MM.1S (cell line): Measurements from ENCODE around the gene PROX1.

Source experiments
- EZH2 ChIP-seq: fragments of 300-600 bp; sonication (generic); optimal IDR thresholded peaks from 2 replicates; pipeline ENCODE3; 2017; ENCODE audit warnings: low read depth, mild to moderate bottlenecking, antibody characterized with exemption, low read length, mixed read lengths
- TF ChIP-seq, protein P1 (sequence below): fragments of 300-600 bp; sonication (generic); IDR thresholded peaks from 2 replicates; pipeline ENCODE4 v1.5.1; 2016; ENCODE audit warnings: antibody characterized with exemption, low read length, mixed read lengths

DNA sequence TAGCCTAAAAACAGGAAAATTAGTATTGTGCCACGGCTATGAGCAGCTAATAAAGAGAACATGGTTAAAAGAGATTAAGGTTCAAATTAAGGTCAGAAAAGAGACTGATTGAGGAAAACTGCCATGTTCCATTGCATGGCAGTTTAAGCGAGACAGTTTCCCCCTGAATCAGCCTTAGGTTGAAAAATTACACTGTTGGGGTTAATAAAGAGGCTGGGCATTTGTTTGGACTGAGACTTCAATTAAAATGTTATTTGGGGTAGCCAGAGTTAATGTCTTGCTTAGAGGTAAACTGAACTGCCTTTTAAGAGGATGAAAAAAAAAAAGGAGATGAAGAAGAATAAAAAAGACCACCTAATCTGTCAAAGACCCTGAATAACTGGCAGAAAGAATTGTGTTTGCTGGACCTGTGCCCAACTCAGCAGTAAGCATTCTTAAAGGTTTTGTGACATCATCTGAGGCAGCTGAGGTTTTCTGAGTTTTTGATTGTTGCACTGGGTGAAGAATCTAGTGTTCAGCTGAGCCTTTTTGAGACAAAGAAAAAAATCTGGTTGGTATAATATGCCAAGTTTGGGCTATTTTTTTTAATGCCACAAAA lies 17.7 kb upstream of the PROX1 start:
- TF ChIP-seq, protein P1, sequence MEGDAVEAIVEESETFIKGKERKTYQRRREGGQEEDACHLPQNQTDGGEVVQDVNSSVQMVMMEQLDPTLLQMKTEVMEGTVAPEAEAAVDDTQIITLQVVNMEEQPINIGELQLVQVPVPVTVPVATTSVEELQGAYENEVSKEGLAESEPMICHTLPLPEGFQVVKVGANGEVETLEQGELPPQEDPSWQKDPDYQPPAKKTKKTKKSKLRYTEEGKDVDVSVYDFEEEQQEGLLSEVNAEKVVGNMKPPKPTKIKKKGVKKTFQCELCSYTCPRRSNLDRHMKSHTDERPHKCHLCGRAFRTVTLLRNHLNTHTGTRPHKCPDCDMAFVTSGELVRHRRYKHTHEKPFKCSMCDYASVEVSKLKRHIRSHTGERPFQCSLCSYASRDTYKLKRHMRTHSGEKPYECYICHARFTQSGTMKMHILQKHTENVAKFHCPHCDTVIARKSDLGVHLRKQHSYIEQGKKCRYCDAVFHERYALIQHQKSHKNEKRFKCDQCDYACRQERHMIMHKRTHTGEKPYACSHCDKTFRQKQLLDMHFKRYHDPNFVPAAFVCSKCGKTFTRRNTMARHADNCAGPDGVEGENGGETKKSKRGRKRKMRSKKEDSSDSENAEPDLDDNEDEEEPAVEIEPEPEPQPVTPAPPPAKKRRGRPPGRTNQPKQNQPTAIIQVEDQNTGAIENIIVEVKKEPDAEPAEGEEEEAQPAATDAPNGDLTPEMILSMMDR: no peak
- TF ChIP-seq EZH2: no peak
